Activated CD8-positive, alpha-beta memory T cell treated with anti-CD3 and anti-CD28 coated beads for 4 hours (primary cell): Measurements from ENCODE around the gene NALCN.

Experiments used
- DNase-seq, 2 donors: peaks; one replicate each; pipeline ENCODE4 v3.0.0-alpha.2; 2020; ENCODE audit warnings: low read depth in 2 of 2

NALCN gene

GRCh38 chr13:101291206-101291605 is 125.1 kb downstream of the NALCN start:
- no peak for DNase-seq

GRCh38 chr13:101289764-101290163 is 126.5 kb downstream of the NALCN start:
- no peak for DNase-seq

- no peak for DNase-seq
Observed at GRCh38 chr13:101283782-101284181, 132.5 kb downstream of the NALCN start.

GRCh38 chr13:101272886-101273285 is 143.4 kb downstream of the NALCN start:
- no peak for DNase-seq

- no peak for DNase-seq
Observed at GRCh38 chr13:101271681-101272245, 144.5 kb downstream of the NALCN start.

- no peak for DNase-seq
Observed at GRCh38 chr13:101267656-101268055, 148.7 kb downstream of the NALCN start.

- DNase-seq, result no peak
Observed at GRCh38 chr13:101265934-101266333, 150.4 kb downstream of the NALCN start.

- DNase-seq, result no peak
Observed at GRCh38 chr13:101264931-101265330, 151.4 kb downstream of the NALCN start.

- no peak for DNase-seq
Observed at GRCh38 chr13:101262306-101262705, 154.0 kb downstream of the NALCN start.

- no peak for DNase-seq
Observed at GRCh38 chr13:101258509-101258908, 157.8 kb downstream of the NALCN start.

- DNase-seq, result peak in 1 of 2 donors; percentile 0
Observed at GRCh38 chr13:101258071-101258470, 158.2 kb downstream of the NALCN start.

GRCh38 chr13:101248739-101249514 is 167.4 kb downstream of the NALCN start:
- DNase-seq, result no peak

GRCh38 chr13:101242720-101243119 is 173.6 kb downstream of the NALCN start:
- no peak for DNase-seq

- no peak for DNase-seq
Observed at GRCh38 chr13:101238555-101238954, 177.8 kb downstream of the NALCN start.

- no peak for DNase-seq
Observed at GRCh38 chr13:101231751-101232428, 184.4 kb downstream of the NALCN start.

GRCh38 chr13:101230271-101230890 is 185.9 kb downstream of the NALCN start:
- no peak for DNase-seq

GRCh38 chr13:101219609-101220265 is 196.6 kb downstream of the NALCN start:
- DNase-seq, result no peak

GRCh38 chr13:101218484-101218883 is 197.8 kb downstream of the NALCN start:
- DNase-seq, result no peak

- DNase-seq, result no peak
Observed at GRCh38 chr13:101217086-101217485, 199.2 kb downstream of the NALCN start.

GRCh38 chr13:101211261-101211660 is 205.0 kb downstream of the NALCN start:
- no peak for DNase-seq

- no peak for DNase-seq
Observed at GRCh38 chr13:101210774-101211173, 205.5 kb downstream of the NALCN start.
